ENCODE measurements around the gene SLC66A2. TPM values are rescaled to one million over a fixed set of nuclear protein-coding genes. Genes with fewer than 3 reads are reported as not detected.

Gene SLC66A2
- total RNA-seq, 1 donor from 2014 or later = 34.4 TPM

- no peak overlapping the region for H3K27ac Mint-ChIP-seq
- peaks cover 1% of the 10 kb centered on the region for H3K36me3 Mint-ChIP-seq
- peaks cover 25% of the 10 kb centered on the region for H3K27me3 Mint-ChIP-seq (ENCODE audit: low read depth)
- H3K4me3 Mint-ChIP-seq = no peak overlapping the region
- DNase-seq (ENCODE audit: low spot score in 2 of 2, unreplicated experiment in 2 of 2) = no peak
- TF ChIP-seq CTCF (IDR thresholded peaks at IDR 0.05; ENCODE audit: unreplicated experiment) = no peak
- H3K9me3 Mint-ChIP-seq = peaks cover 16% of the 10 kb centered on the region
- no peaks in the 10 kb centered on the region for H3K4me1 Mint-ChIP-seq
These were observed 87.3 kb downstream of the SLC66A2 start for GRCh38 chr18:79864006-79864725.

GRCh38 chr18:79863161-79864005 is 88.1 kb downstream of the SLC66A2 start:
- peaks cover 16% of the 10 kb centered on the region for H3K9me3 Mint-ChIP-seq
- no peaks in the 10 kb centered on the region for H3K4me1 Mint-ChIP-seq
- peaks cover 1% of the 10 kb centered on the region for H3K36me3 Mint-ChIP-seq
- no peak overlapping the region for H3K4me3 Mint-ChIP-seq
- no peak for DNase-seq (ENCODE audit: low spot score in 2 of 2, unreplicated experiment in 2 of 2)
- TF ChIP-seq CTCF (IDR thresholded peaks at IDR 0.05; ENCODE audit: unreplicated experiment) = no peak
- H3K27me3 Mint-ChIP-seq (ENCODE audit: low read depth) = peaks cover 26% of the 10 kb centered on the region
- H3K27ac Mint-ChIP-seq = no peak overlapping the region

- Mint-ChIP-seq H3K27me3 (ENCODE audit: low read depth) (peaks cover 28% of the 10 kb centered on the region), H3K4me1 (peaks cover 2% of the 10 kb centered on the region), H3K9me3 (peaks cover 16% of the 10 kb centered on the region), H3K36me3 (peaks cover 1% of the 10 kb centered on the region), H3K27ac (no peak overlapping the region), H3K4me3 (no peak overlapping the region)
- TF ChIP-seq CTCF (IDR thresholded peaks at IDR 0.05; ENCODE audit: unreplicated experiment) = no peak
- no peak for DNase-seq (ENCODE audit: low spot score in 2 of 2, unreplicated experiment in 2 of 2)
These were observed 88.9 kb downstream of the SLC66A2 start for GRCh38 chr18:79862562-79862961.

GRCh38 chr18:79861687-79862086 is 89.8 kb downstream of the SLC66A2 start:
- H3K36me3 Mint-ChIP-seq = peaks cover 1% of the 10 kb centered on the region
- peaks cover 30% of the 10 kb centered on the region for H3K27me3 Mint-ChIP-seq (ENCODE audit: low read depth)
- no peak overlapping the region for H3K27ac Mint-ChIP-seq
- no peak for TF ChIP-seq CTCF (IDR thresholded peaks at IDR 0.05; ENCODE audit: unreplicated experiment)
- H3K9me3 Mint-ChIP-seq = peaks cover 16% of the 10 kb centered on the region
- peaks cover 9% of the 10 kb centered on the region for H3K4me1 Mint-ChIP-seq
- H3K4me3 Mint-ChIP-seq = no peak overlapping the region
- no peak for DNase-seq (ENCODE audit: low spot score in 2 of 2, unreplicated experiment in 2 of 2)

GRCh38 chr18:79859314-79859713 is 92.1 kb downstream of the SLC66A2 start:
- no peak for DNase-seq (ENCODE audit: low spot score in 2 of 2, unreplicated experiment in 2 of 2)
- H3K27ac Mint-ChIP-seq = no peak overlapping the region
- peaks cover 32% of the 10 kb centered on the region for H3K27me3 Mint-ChIP-seq (ENCODE audit: low read depth)
- peaks cover 18% of the 10 kb centered on the region for H3K4me1 Mint-ChIP-seq
- no peak for TF ChIP-seq CTCF (IDR thresholded peaks at IDR 0.05; ENCODE audit: unreplicated experiment)
- peaks cover 1% of the 10 kb centered on the region for H3K36me3 Mint-ChIP-seq
- peaks cover 16% of the 10 kb centered on the region for H3K9me3 Mint-ChIP-seq
- H3K4me3 Mint-ChIP-seq = no peak overlapping the region

Data from mesothelial cell of epicardium (in vitro differentiated cells).